K562 (cell line): ENCODE results near the gene FUCA1. TPM values are rescaled to one million over a fixed set of nuclear protein-coding genes. Genes with fewer than 3 reads are reported as not detected.
A peak's percentile ranks its signal among the peaks of the same experiment; 100 is the strongest.

Experiments
- ETS1 ChIP-seq: conservative IDR thresholded peaks from 2 replicates; pipeline ENCODE4 v1.6.1; 2011; ENCODE audit warnings: low read depth, mild to moderate bottlenecking, low read length; ENCODE audit not compliant: control insufficient read depth
- FOSL1 ChIP-seq: fragments of 200-800 bp; sonication (Bioruptor generic); conservative IDR thresholded peaks from 2 replicates; pipeline ENCODE4 v1.6.1; 2016; ENCODE audit warnings: missing genetic modification characterization, missing compliant biosample characterization
- HNRNPL ChIP-seq: fragments of 200-400 bp; formaldehyde crosslinking; IDR thresholded peaks from 2 replicates; pipeline ENCODE4 v1.6.1; 2017; ENCODE audit warnings: low read depth, mild to moderate bottlenecking, low read length
- RBFOX2 ChIP-seq: fragments of 200-400 bp; formaldehyde crosslinking; IDR thresholded peaks from 2 replicates; pipeline ENCODE4 v1.6.1; 2017; ENCODE audit warnings: low read depth, mild to moderate bottlenecking, low read length, moderate library complexity
- REST ChIP-seq, 2 experiments: fragments of 450-650 bp; formaldehyde crosslinking in 1 of 2; IDR thresholded peaks; 2 replicates each; pipeline versions ENCODE4 v1.4.0 to v1.6.1; 2014 to 2020; ENCODE audit warnings: mild to moderate bottlenecking in 2 of 2, borderline replicate concordance in 1 of 2, low read depth in 1 of 2
- SETDB1 ChIP-seq: IDR thresholded peaks from one replicate; pipeline ENCODE4 v1.6.1; 2012; ENCODE audit warnings: low read length, control low read depth, inconsistent platforms
- SMAD4 ChIP-seq: fragments of 250-450 bp; sonication (Bioruptor Pico); conservative IDR thresholded peaks from 2 replicates; pipeline ENCODE4 v1.8.0; 2021; ENCODE audit warnings: inconsistent platforms, mild to moderate bottlenecking, moderate library complexity
- SREBF1 ChIP-seq: fragments of 150-350 bp; IDR thresholded peaks from 2 replicates; pipeline ENCODE4 v1.6.1; 2014; ENCODE audit warnings: antibody characterized with exemption, low read depth, low read length, borderline replicate concordance
- STAT5A ChIP-seq: IDR thresholded peaks from 2 replicates; pipeline ENCODE4 v1.6.1; 2012; ENCODE audit warnings: low read length, inconsistent platforms, borderline replicate concordance
- TAF15 ChIP-seq: fragments of 200-400 bp; formaldehyde crosslinking; IDR thresholded peaks from 2 replicates; pipeline ENCODE4 v1.6.1; 2017; ENCODE audit warnings: mild to moderate bottlenecking, low read depth, low read length, moderate library complexity
- ZHX1 ChIP-seq: fragments of 150-350 bp; conservative IDR thresholded peaks from 2 replicates; pipeline ENCODE4 v1.6.1; 2014; ENCODE audit warnings: low read length
- ZNF124 ChIP-seq: sonication (generic); formaldehyde crosslinking; IDR thresholded peaks from 2 replicates; pipeline ENCODE4 v1.8.1; 2022; ENCODE audit warnings: missing genetic modification reagents
- ZNF232 ChIP-seq: sonication (generic); formaldehyde crosslinking; IDR thresholded peaks from 2 replicates; pipeline ENCODE4 v1.8.0; 2022; ENCODE audit warnings: mild to moderate bottlenecking, missing genetic modification reagents
- ZNF444 ChIP-seq: fragments of 250-450 bp; sonication (Bioruptor Pico); IDR thresholded peaks from 2 replicates; pipeline ENCODE4 v1.4.0; 2020; ENCODE audit warnings: mild to moderate bottlenecking, moderate library complexity
- ZNF766 ChIP-seq: fragments of 200-800 bp; sonication (Bioruptor generic); conservative IDR thresholded peaks from 2 replicates; pipeline ENCODE4 v1.6.1; 2016; ENCODE audit warnings: missing genetic modification characterization, missing compliant biosample characterization
- polyA plus RNA-seq, 8 experiments: library from polyadenylated mRNA; depleted of rRNA in 4 of 8; stranded (reverse) in 5 of 8; unstranded in 3 of 8; fragments of >200 nt; fragmentation: Nextera tagmentation in 2 of 8; fragmentation: Illumina TruSeq in 1 of 8; extraction: Ambion mirVana in 2 of 8; extraction: Trizol in 1 of 8; gene quantifications; 2 replicates each; pipeline versions ENCODE4 v1.2.1 to v1.2.3, GENCODE V29; 2011 to 2014; ENCODE audit warnings: inconsistent platforms in 1 of 8, missing spikeins in 1 of 8
- total RNA-seq, 7 experiments: library from RNA; depleted of rRNA in 6 of 7; stranded (reverse); fragments of >200 nt in 6 of 7; fragmentation: Illumina TruSeq in 2 of 7; extraction: Trizol in 2 of 7; gene quantifications; 2 replicates each; pipeline versions ENCODE4 v1.2.1 to v1.2.3, GENCODE V29; 2011 to 2021; ENCODE audit warnings: low replicate concordance in 1 of 7

Gene FUCA1
- total and polyA plus RNA-seq, 9 of the 15 experiments (the other 6 are each of a cell fraction or from before 2014, with no cell fraction given): 7.0 to 20.5 (median 13.5) TPM

- TF ChIP-seq SMAD4: peak; percentile 83
- no peak for TF ChIP-seq REST (IDR thresholded peaks at IDR 0.05; ENCODE audit: borderline replicate concordance)
- TF ChIP-seq REST (CRISPR knock-in tag; IDR thresholded peaks at IDR 0.05; ENCODE audit: low read depth): peak; percentile 62
- no peak for TF ChIP-seq SREBF1
- TF ChIP-seq SETDB1: peak; percentile 84
- peak; percentile 96 for TF ChIP-seq RBFOX2
- no peak for TF ChIP-seq STAT5A
- TF ChIP-seq FOSL1: no peak
- peak; percentile 86 for TF ChIP-seq ETS1
- TF ChIP-seq ZNF232 (CRISPR knock-in tag): no peak
- no peak for TF ChIP-seq ZNF124 (CRISPR knock-in tag)
- TF ChIP-seq ZHX1: 0 out of 2 replicates have a peak, but pooled peaks have one; percentile 25
- TF ChIP-seq HNRNPL: no peak
- no peak for TF ChIP-seq ZNF766
- no peak for TF ChIP-seq TAF15
- no peak for TF ChIP-seq ZNF444 (CRISPR knock-in tag)
Measured at GRCh38 chr1:23825076-23825761, 42.9 kb downstream of the FUCA1 start, which contains the start of gene HMGCL (continued).
